ENCODE data around the gene SLX4IP. TPM values are rescaled to one million over a fixed set of nuclear protein-coding genes. Genes with fewer than 3 reads are reported as not detected.

SLX4IP gene
- polyA plus RNA-seq, 3 donors: 0.76 to 2.5 (median 1.1) TPM

DNA sequence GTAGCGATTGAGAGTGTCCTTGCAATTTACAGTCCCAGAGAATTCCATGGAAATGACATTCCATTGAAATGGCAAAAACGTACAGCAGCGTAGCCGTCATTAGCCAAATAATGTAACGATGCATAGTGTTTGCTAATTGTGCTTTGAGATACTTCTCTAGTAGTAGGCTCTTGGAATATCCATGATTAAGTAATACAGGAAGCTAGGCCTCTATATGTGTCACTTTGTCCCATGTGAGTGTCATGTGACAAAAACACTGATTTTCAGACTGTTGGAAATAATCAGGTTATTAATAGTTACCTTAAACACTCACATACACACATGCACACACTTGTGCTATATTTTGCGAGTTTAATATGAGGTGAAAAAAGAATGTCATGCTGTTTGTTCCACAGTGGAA is 35.2 kb downstream of the SLX4IP start:
- intact Hi-C loops (cut with micrococcal nuclease): loop anchor here (5.0 to 10.0 kb wide), 2 partner anchors 33 to 55 kb away; partner anchors contain the start of gene SLX4IP (in 1 of the 2)
- H3K27ac ChIP-seq (ENCODE audit: low read depth in 1 of 2, low read length in 2 of 2): peak overlapping the region in 1 of 2 donors; percentile 42
- H3K4me3 ChIP-seq (replicated peaks in 1 of 3; ENCODE audit: low read depth in 2 of 3, low read length in 3 of 3): peak overlapping the region in 1 of 3 experiments; percentile 31
- TF ChIP-seq, protein P1, sequence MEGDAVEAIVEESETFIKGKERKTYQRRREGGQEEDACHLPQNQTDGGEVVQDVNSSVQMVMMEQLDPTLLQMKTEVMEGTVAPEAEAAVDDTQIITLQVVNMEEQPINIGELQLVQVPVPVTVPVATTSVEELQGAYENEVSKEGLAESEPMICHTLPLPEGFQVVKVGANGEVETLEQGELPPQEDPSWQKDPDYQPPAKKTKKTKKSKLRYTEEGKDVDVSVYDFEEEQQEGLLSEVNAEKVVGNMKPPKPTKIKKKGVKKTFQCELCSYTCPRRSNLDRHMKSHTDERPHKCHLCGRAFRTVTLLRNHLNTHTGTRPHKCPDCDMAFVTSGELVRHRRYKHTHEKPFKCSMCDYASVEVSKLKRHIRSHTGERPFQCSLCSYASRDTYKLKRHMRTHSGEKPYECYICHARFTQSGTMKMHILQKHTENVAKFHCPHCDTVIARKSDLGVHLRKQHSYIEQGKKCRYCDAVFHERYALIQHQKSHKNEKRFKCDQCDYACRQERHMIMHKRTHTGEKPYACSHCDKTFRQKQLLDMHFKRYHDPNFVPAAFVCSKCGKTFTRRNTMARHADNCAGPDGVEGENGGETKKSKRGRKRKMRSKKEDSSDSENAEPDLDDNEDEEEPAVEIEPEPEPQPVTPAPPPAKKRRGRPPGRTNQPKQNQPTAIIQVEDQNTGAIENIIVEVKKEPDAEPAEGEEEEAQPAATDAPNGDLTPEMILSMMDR (IDR thresholded peaks at IDR 0.05): no peak
- peaks cover 3 to 12% (median 8%) of the 10 kb centered on the region in 7 donors for H3K9me3 Mint-ChIP-seq
- H3K9me3 ChIP-seq (replicated peaks in 1 of 2; ENCODE audit: control insufficient read depth in 1 of 2, insufficient read depth in 1 of 2, low read length in 2 of 2): peaks cover 4 to 7% of the 10 kb centered on the region in 2 donors
- peaks cover 0 to 2% (median 0%) of the 10 kb centered on the region in 3 donors for H3K27me3 Mint-ChIP-seq (ENCODE audit: low read depth in 3 of 3)
- no peak overlapping the region for H3K9ac ChIP-seq (ENCODE audit: insufficient read depth, low read length, poor library complexity, severe bottlenecking)
- peak overlapping the region; percentile 53 for H3K4me2 ChIP-seq (replicated peaks; ENCODE audit: extremely low read depth, low read length, poor library complexity, severe bottlenecking)
- WGBS (ENCODE audit: insufficient coverage): 72% methylated on average over 5 of the region's 6 CpGs
- H4K20me1 ChIP-seq (ENCODE audit: insufficient read depth, low read length): no peaks in the 10 kb centered on the region
- H2AFZ ChIP-seq (ENCODE audit: insufficient read depth, low read depth, low read length, poor library complexity, severe bottlenecking): no peak overlapping the region
- peaks cover 35 to 43% of the 10 kb centered on the region in 2 donors for H3K4me1 ChIP-seq (ENCODE audit: control insufficient read depth in 1 of 2, insufficient read depth in 2 of 2, low read length in 2 of 2)
- H3K4me3 Mint-ChIP-seq: peak overlapping the region in 1 of 2 donors; percentile 85
- no peaks in the 10 kb centered on the region for H3K36me3 ChIP-seq (replicated peaks in 1 of 2; ENCODE audit: control insufficient read depth in 1 of 2, insufficient read depth in 2 of 2, low read length in 2 of 2)
- DNase-seq: peak in 2 of 3 donors; percentile 57 to 81
- H3K27ac Mint-ChIP-seq: peak overlapping the region; percentile 62 to 90 (median 85)
- H3K36me3 Mint-ChIP-seq: peaks cover 6 to 11% of the 10 kb centered on the region in 2 donors
- peaks cover 39% of the 10 kb centered on the region for H3K4me1 Mint-ChIP-seq
- peaks cover 9% of the 10 kb centered on the region for H3K79me2 ChIP-seq (ENCODE audit: insufficient read depth, low read length)
- no peaks in the 10 kb centered on the region for H3K27me3 ChIP-seq (ENCODE audit: control insufficient read depth in 2 of 2, insufficient read depth in 2 of 2, low read length in 2 of 2)

DNA sequence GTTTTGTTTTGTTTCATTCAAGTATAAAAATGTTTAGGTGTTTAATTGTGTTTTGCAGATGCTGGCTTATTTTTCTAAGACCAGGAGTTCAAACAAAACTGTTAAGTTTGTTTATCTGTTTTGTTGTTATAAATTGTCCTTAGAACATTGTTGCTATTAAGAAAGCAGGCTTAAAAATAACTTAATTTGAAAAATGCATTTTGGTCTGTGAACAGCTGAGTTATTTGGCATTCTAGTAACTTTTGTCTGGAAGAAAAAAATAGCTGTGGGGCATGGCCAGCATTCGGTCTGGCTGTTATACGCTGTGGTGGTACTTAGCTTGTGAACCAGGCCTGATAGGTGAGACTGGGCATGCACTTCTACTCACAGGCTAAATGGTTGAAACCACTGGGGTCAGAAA is 37.8 kb downstream of the SLX4IP start:
- 100% methylated on average over 1 of the region's 2 CpGs for WGBS (ENCODE audit: insufficient coverage)
- DNase-seq: no peak
- Histone ChIP-seq H3K9ac (ENCODE audit: insufficient read depth, low read length, poor library complexity, severe bottlenecking) (no peak overlapping the region), H3K9me3 (replicated peaks in 1 of 2; ENCODE audit: control insufficient read depth in 1 of 2, insufficient read depth in 1 of 2, low read length in 2 of 2) (peaks cover 4 to 7% of the 10 kb centered on the region in 2 donors), H3K4me3 (replicated peaks in 1 of 3; ENCODE audit: low read depth in 2 of 3, low read length in 3 of 3) (no peak overlapping the region), H3K27ac (ENCODE audit: low read depth in 1 of 2, low read length in 2 of 2) (no peak overlapping the region), H3K79me2 (ENCODE audit: insufficient read depth, low read length) (peaks cover 11% of the 10 kb centered on the region), H2AFZ (ENCODE audit: insufficient read depth, low read depth, low read length, poor library complexity, severe bottlenecking) (no peak overlapping the region), H3K36me3 (replicated peaks in 1 of 2; ENCODE audit: control insufficient read depth in 1 of 2, insufficient read depth in 2 of 2, low read length in 2 of 2) (no peaks in the 10 kb centered on the region), H3K27me3 (ENCODE audit: control insufficient read depth in 2 of 2, insufficient read depth in 2 of 2, low read length in 2 of 2) (no peaks in the 10 kb centered on the region), H3K4me1 (ENCODE audit: control insufficient read depth in 1 of 2, insufficient read depth in 2 of 2, low read length in 2 of 2) (peaks cover 48 to 59% of the 10 kb centered on the region in 2 donors), H4K20me1 (ENCODE audit: insufficient read depth, low read length) (no peaks in the 10 kb centered on the region), H3K4me2 (replicated peaks; ENCODE audit: extremely low read depth, low read length, poor library complexity, severe bottlenecking) (no peak overlapping the region)
- Mint-ChIP-seq H3K4me3 (no peak overlapping the region), H3K27me3 (ENCODE audit: low read depth in 3 of 3) (no peaks in the 10 kb centered on the region), H3K27ac (no peak overlapping the region), H3K9me3 (peaks cover 3 to 12% (median 8%) of the 10 kb centered on the region in 7 donors), H3K4me1 (peaks cover 53% of the 10 kb centered on the region), H3K36me3 (peaks cover 5 to 11% of the 10 kb centered on the region in 2 donors)
- intact Hi-C loops (cut with micrococcal nuclease): loop anchor here (5.0 to 10.0 kb wide), 2 partner anchors 36 to 52 kb away; partner anchors contain the start of gene SLX4IP (in 1 of the 2)
- TF ChIP-seq, protein P1 (IDR thresholded peaks at IDR 0.05): no peak

Data from CD14-positive monocyte (primary cell).